Epithelial cell of esophagus (primary cell): ENCODE data around the gene KDM4B.

ENCODE experiments used
- DNase-seq: peaks from one replicate; pipeline ENCODE4 v3.0.0; 2010; ENCODE audit warnings: low read depth
- H3K4me3 ChIP-seq: 2 replicates; pipeline ENCODE4 v1.5.1; 2011; ENCODE audit warnings: mild to moderate bottlenecking, low read length, control low read depth
- CTCF ChIP-seq: IDR thresholded peaks from 2 replicates; pipeline ENCODE4 v1.5.1; 2011; ENCODE audit warnings: low read depth, mild to moderate bottlenecking, low read length, control low read depth, inconsistent platforms; ENCODE audit not compliant: insufficient read depth; ENCODE audit errors: missing control alignments

The KDM4B gene

DNA sequence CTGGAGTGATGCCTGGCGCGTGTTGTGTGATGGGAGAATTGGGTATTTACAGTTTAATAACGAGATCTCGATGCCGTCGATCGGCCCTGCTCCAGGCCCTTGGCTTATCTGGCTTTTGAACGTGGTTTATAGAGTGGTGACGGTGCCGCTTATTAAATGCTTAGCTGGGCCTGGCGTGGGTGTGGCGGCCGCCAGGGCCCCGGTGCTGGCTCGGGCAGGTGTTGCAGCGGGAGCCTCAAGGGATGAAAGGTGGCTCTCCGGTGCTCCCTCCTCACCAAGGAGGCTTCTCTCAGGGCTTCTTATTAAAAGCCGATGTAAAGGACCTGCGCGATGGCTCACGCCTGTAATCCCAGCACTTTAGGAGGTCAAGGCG is 173.8 kb downstream of the KDM4B start:
- H3K4me3 ChIP-seq, result no peak overlapping the region
- TF ChIP-seq CTCF, result no peak

DNA sequence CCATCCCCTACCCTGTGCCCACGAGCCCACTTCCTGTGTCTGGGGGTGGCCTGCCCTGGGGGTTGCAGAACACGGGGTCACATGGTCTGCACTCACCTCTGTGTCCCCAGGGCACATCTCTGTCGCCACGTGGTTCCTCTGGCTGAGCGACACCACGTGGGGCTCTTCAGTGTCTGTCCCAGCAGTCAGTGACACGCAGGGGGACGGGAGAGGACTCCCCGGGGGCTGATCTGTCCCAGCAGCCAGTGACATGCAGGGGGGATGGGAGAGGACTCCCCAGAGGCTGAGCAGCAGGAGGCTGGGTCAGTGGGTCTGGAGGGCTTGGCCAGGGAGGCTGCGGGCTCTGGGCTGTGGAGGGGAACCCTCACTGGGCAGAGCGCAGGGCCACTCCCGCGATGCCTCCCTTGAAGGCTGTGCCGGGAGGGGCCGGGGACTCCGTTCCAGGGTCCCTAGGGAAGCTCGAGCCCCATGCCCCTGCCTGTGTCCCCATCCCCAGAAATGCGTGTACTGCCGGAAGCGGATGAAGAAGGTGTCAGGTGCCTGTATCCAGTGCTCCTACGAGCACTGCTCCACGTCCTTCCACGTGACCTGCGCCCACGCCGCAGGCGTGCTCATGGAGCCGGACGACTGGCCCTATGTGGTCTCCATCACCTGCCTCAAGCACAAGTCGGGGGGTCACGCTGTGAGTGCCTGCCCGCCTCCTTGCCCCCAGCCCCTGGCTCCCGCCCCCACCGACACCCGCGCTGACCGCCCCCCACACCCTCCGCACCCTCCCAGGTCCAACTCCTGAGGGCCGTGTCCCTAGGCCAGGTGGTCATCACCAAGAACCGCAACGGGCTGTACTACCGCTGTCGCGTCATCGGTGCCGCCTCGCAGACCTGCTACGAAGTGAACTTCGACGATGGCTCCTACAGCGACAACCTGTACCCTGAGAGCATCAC is 174.8 kb downstream of the KDM4B start:
- no peak for TF ChIP-seq CTCF
- H3K4me3 ChIP-seq, result no peak overlapping the region
- DNase-seq, result no peak

More for the DNA sequence above, 173.8 kb downstream of the KDM4B start:
- DNase-seq, result no peak

- no peak for TF ChIP-seq CTCF
- DNase-seq, result no peak
- H3K4me3 ChIP-seq, result no peak overlapping the region
Measured at GRCh38 chr19:5144545-5145179, 175.7 kb downstream of the KDM4B start.

GRCh38 chr19:5145521-5146511 is 176.9 kb downstream of the KDM4B start:
- no peak for TF ChIP-seq CTCF
- DNase-seq, result no peak
- H3K4me3 ChIP-seq, result no peak overlapping the region

GRCh38 chr19:5147074-5147977 is 178.4 kb downstream of the KDM4B start:
- no peak for DNase-seq
- no peak overlapping the region for H3K4me3 ChIP-seq
- no peak for TF ChIP-seq CTCF
